GM18511 (cell line): ENCODE data around the gene MMP11.

Source experiments
- ATAC-seq: cut with Tn5 transposase; IDR thresholded peaks from one replicate; pipeline ENCODE4 v1.9.1; 2021; ENCODE audit warnings: mild to moderate bottlenecking, moderate library complexity; ENCODE audit not compliant: unreplicated experiment

Gene MMP11

GRCh38 chr22:23756891-23757290, 15.8 kb upstream of the MMP11 start:
- no peak for ATAC-seq

GRCh38 chr22:23759566-23759965, 13.1 kb upstream of the MMP11 start:
- no peak for ATAC-seq

GRCh38 chr22:23760056-23760455, 12.6 kb upstream of the MMP11 start:
- no peak for ATAC-seq

- no peak for ATAC-seq
These were observed 9.6 kb upstream of the MMP11 start, which contains the start of gene C22orf15 for GRCh38 chr22:23762842-23763578. Gene C22orf15 (plus strand): TSS chr22:23762990. CDS start chr22:23763307, 317 bp downstream.

DNA sequence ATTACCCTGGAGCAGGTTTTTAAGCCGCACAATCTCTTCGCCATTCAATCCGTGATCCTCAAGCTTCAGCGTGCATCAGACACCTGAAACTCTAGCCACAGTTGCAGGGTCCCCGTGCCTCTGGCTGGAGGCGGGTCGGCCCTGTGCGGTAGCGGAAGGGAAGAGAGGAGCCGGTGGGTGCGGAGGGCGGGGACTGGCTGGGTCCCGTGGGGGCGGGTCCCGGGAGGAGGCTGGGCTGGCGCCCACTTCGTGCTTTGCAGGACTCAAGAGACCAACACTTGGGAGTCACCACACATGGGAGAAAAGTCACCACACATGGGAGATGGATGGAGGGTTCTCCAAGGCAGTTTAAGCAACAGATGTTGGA, 9.1 kb upstream of the MMP11 start:
- ATAC-seq = no peak

DNA sequence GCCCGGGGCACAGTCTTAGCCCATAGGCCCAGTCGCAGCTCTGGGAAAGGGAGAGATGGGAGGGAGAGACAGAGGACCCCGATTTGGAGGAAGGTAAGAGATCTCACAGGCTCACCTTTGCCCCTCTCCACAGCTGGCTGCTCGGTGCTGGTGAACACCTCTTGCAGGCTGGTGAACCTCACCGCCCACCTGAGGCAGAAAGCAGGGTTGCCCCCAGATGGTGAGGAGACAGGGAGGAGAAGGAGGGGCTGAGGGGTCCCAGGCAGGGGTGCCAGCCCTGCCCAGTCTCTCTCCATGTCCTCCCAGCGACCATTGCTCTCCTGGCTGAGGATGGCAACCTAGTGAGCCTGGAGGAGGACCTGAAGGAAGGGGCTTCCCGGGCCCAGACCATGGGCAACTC, 8.7 kb upstream of the MMP11 start:
- no peak for ATAC-seq

GRCh38 chr22:23764899-23765881, 7.5 kb upstream of the MMP11 start:
- no peak for ATAC-seq

DNA sequence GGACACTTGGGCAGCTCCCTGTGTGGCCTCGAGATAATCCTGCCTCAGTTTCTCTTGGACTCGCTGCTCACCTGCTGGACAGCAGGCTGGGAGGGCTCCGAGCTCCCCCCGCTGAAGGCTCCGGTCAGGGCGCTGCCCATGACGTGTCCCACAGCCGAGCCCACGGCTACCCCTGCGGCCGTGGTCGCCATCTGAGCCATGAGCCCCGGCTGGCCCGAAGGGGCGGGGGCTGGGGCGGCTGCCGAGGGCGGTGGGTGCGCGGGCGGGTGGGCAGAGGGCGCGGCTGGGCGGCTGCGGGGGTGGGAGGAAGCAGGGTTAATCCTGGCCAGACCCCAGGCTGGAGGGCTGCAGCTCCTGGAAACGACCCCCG, 5.4 kb upstream of the MMP11 start:
- no peak for ATAC-seq

- peak; percentile 64 for ATAC-seq
These were observed 4.7 kb upstream of the MMP11 start, which contains the start of gene CHCHD10 for GRCh38 chr22:23767673-23768548. Gene CHCHD10 (minus strand): TSS chr22:23767972. CDS start chr22:23767874, 98 bp downstream.

- no peak for ATAC-seq
These were observed 3.2 kb upstream of the MMP11 start for GRCh38 chr22:23769321-23769965.

DNA sequence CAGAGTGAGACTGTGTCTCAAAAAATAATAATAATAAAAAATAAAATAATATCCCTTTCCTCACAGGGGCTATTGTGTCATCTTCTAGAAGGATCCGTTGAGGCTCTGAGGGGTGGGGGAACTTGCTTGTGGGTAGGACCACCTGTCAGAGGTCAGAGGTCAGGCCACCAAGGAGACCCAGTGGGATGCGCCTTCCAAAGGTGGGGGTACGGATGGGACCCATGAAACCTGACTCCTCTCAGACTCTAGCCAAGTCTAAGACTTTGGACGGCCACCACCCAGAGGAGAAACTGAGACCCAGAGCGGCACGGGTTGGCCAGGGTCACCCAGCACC, 367 bp upstream of the MMP11 start:
- ATAC-seq = no peak

- ATAC-seq = no peak
These were observed 949 bp downstream of the MMP11 start for GRCh38 chr22:23773483-23774113.

- ATAC-seq = no peak
These were observed 1.7 kb downstream of the MMP11 start for GRCh38 chr22:23774114-23774921.

- no peak for ATAC-seq
These were observed 2.3 kb downstream of the MMP11 start for GRCh38 chr22:23774922-23775436.

DNA sequence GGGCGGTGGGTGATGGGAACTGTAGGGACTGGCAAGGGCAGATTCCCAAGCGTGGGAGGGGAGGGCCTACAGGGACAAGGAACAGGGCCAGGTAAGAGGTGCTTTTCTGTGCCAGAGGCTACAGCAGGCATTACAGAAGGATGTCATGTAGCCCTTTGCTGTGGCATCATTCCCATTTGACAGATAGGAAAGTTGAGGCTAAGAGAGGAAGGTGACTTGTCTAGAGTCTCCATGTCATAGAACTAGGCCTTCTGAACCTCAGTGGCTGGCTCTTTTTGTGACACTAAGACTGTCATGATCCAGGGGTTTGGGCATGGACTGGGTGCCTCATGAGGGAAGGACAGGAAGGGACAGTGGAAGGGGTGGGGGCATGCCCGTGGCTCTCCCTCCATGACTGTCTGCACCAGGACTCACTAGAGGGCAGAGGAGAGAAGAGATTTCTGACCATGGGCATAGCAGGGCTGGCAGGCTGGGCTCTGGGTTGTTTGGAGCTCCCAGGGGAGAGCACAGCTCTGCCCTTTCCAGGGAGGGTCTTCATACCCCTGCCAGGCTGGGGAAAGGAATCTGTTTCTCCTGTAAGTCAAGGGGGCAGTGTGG, 3.2 kb downstream of the MMP11 start:
- ATAC-seq = no peak

DNA sequence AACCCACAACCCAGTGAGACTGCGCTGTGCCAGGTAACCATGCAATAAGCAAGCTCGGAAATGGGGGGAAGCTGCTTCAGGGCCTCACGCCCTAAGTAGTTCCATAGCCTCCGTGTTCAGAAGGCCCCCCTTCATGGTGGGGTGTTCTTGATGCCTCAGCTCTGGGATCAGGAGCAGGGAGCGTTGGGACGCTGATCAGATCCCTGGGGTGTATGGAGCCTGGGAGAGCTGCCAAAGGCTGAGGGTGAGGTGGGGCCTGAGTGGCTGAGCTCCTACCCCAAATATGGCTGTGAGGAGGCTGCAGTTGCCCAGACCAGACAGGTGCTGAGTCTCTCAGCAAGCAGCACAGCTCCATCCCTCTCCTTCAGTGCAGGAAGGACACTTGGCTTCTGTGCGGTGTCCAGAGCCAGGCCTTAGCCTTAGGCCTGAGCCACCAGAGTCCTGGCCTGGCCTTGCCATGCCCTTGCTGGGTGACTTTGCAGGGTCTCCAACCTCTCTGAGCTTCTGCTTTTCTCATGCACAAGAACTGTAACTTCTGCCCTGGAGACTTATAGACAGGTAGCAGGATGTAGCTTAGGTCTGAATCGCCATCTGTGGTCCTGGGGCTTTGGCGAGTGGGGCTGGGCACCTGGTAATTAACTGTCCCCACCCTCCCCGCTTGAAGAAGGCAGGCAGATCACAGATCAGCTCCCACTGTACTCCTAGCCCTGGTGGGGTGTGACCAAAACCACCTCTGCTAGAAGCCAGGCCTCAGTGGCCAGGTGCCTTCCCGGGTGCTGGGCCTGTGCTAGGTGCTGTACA, 5.3 kb downstream of the MMP11 start:
- ATAC-seq = no peak

DNA sequence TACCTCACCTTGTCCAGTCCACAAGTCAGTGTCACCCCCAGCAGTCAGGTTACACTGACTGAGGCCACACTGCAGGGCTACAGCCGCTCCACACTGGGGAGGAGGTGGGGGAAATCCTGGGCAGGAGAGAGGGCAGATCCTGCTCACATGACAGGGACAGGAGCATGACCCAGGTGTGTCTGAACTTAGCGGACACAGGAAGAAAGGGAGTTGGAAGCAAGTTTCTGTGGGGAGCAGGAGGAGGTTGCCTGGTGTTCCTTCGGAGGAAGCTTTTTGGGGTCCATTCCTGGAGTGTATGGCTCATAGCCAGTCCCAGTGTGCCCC, 5.9 kb downstream of the MMP11 start:
- ATAC-seq = no peak

GRCh38 chr22:23779083-23779482, 6.4 kb downstream of the MMP11 start:
- ATAC-seq = no peak
